ENCODE results near the gene CDC45. TPM values are rescaled to one million over a fixed set of nuclear protein-coding genes. Genes with fewer than 3 reads are reported as not detected.

The CDC45 gene
- total RNA-seq, 4 donors from 2014 or later: 0.34 TPM; not detected in 3

- no peak for TF ChIP-seq CTCF (IDR thresholded peaks at IDR 0.05; ENCODE audit: low read depth)
Measured at GRCh38 chr22:19466848-19467752, 12.6 kb upstream of the CDC45 start.

DNA sequence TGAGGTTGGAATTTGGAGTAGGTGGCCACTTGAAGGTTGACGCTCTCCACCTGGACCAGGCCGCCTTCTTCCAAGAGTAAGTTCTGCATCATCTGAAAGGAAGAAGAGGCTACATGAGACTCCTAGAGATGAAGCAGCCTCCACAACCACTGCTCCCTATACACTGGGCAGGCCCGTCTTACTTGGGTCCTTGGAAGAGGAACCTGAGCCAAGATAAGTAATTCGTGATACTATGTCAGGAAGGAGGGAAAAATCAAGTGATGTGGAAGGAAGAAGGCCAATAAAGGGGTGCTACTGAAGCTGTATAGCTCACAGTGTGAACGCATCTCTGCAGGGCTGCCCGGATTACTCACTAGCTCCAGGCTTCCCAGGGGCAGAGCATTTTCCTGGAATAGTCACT lies 11.8 kb upstream of the CDC45 start:
- TF ChIP-seq CTCF (IDR thresholded peaks at IDR 0.05; ENCODE audit: low read depth): no peak

GRCh38 chr22:19469421-19469820 lies 10.3 kb upstream of the CDC45 start:
- no peak for TF ChIP-seq CTCF (IDR thresholded peaks at IDR 0.05; ENCODE audit: low read depth)

DNA sequence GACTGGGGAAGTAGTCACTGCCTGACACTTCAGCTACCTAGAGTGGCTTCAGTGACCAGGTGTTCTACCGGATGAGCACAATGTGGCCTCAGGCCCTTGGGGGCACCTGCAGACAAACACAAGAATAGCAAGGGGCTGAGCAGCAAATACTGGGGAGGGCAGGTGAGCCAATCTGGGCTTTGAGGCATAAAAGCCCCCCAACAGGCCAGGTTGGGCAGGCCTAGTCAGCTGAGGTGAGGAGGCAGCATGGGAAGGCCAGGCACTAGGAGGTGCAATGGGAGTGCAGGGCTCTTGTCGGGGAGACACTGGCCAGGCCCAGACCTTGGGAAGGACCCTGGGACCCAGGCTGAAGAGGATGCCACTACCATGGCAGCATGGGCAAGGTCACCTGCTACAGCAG lies 9.7 kb upstream of the CDC45 start:
- no peak for TF ChIP-seq CTCF (IDR thresholded peaks at IDR 0.05; ENCODE audit: low read depth)

DNA sequence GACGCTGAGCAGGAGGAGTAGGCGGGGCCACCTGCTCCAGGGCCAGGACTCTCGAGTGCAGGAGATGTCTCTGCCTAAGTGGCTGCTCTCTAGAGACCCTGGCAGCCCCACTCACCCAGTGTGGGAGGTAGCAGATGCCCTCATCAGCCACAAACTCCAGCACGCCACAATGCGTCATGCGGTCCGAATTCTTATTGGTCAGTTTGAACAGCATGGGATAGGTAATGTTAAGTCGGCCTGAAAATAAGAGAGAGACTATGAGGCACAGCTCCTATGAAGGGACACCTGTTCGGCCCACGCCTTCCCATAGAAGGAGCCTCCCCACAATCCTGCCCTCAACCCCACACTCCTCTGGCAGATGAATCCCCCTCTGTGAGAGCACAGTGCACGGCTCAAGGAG lies 8.1 kb upstream of the CDC45 start:
- TF ChIP-seq CTCF (IDR thresholded peaks at IDR 0.05; ENCODE audit: low read depth): no peak

DNA sequence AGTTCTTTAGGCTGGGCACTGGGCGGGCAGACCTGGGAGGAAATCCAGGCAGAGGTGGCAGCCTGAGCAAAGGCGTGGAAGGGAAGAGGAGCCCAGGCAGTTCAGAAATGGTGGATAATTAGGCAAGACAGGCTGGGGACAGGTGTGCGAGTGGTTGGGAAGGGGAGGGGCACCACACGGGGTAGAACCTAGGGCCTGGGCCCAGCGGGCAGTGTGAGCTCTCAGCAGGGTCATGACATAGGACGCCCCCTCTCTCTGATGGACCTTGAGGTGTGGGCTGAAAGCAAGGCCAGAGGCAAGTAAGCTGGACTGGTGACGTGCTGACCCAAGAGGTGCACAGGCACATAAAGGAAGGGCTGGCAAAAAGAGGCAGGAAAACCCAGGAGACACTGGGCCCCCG lies 7.5 kb upstream of the CDC45 start:
- TF ChIP-seq CTCF (IDR thresholded peaks at IDR 0.05; ENCODE audit: low read depth): no peak

- no peak for TF ChIP-seq CTCF (IDR thresholded peaks at IDR 0.05; ENCODE audit: low read depth)
Measured at GRCh38 chr22:19473578-19473977, 6.1 kb upstream of the CDC45 start.
